Gastrocnemius medialis (tissue), 4 donors: ENCODE data around the gene ASTN1. TPM values are rescaled to one million over a fixed set of nuclear protein-coding genes. Genes with fewer than 3 reads are reported as not detected.

Source experiments
- ATAC-seq, 2 donors: fragments of 150-250 bp; one replicate each; pipeline ENCODE4 v1.9.1; 2016
- DNase-seq, 2 donors: peaks; one replicate each; pipeline ENCODE4 v3.0.0-alpha.2; 2019
- H3K27ac ChIP-seq, 4 donors: fragments of 200-600 bp; sonication (generic); 1 replicate in 1 of 4; 2 replicates in 3 of 4; pipeline ENCODE4 v1.5.1; 2016 to 2018; ENCODE audit warnings: mild to moderate bottlenecking in 2 of 4, moderate library complexity in 1 of 4
- H3K27me3 ChIP-seq, 3 donors: fragments of 200-600 bp; sonication (generic) in 2 of 3; 1 replicate in 1 of 3; 2 replicates in 2 of 3; pipeline versions ENCODE4 v1.5.1 to v1.6.0; 2016 to 2019; ENCODE audit warnings: mild to moderate bottlenecking in 1 of 3, moderate library complexity in 1 of 3
- H3K36me3 ChIP-seq, 2 donors: fragments of 200-600 bp; sonication (generic) in 1 of 2; one replicate each; pipeline ENCODE4 v1.5.1; 2017 to 2018
- H3K4me1 ChIP-seq, 2 donors: fragments of 200-600 bp; sonication (generic) in 1 of 2; one replicate each; pipeline ENCODE4 v1.5.1; 2016 to 2017; ENCODE audit warnings: mild to moderate bottlenecking in 2 of 2
- H3K4me3 ChIP-seq, 4 donors: fragments of 200-600 bp; sonication (generic) in 3 of 4; 1 replicate in 1 of 4; 2 replicates in 3 of 4; pipeline ENCODE4 v1.5.1; 2016 to 2019; ENCODE audit warnings: mild to moderate bottlenecking in 2 of 4
- H3K9me3 ChIP-seq, 3 donors: fragments of 200-600 bp; sonication (generic) in 2 of 3; 1 replicate in 1 of 3; 2 replicates in 2 of 3; pipeline ENCODE4 v1.5.1; 2016 to 2019
- CTCF ChIP-seq, 5 experiments: fragments of 450-650 bp in 3 of 5; fragments of 200-600 bp in 2 of 5; sonication (generic) in 2 of 5; IDR thresholded peaks in 4 of 5; conservative IDR thresholded peaks in 1 of 5; 1 replicate in 4 of 5; 2 replicates in 1 of 5; pipeline ENCODE4 v1.5.1; 2016 to 2019; ENCODE audit warnings: antibody characterized with exemption in 5 of 5, mild to moderate bottlenecking in 3 of 5, moderate library complexity in 3 of 5
- POLR2A ChIP-seq, 2 donors: fragments of 450-650 bp; IDR thresholded peaks; one replicate each; pipeline ENCODE4 v1.6.1; 2017; ENCODE audit warnings: antibody characterized with exemption in 2 of 2, mild to moderate bottlenecking in 2 of 2, moderate library complexity in 2 of 2
- in situ Hi-C, 4 donors: fragments of 200-750 bp; cut with MboI; loops; one replicate each; pipeline versions ENCODE4 v1.15.0 to v1.8.0; 2017; ENCODE audit warnings: low sequenced_read_pairs in 4 of 4
- intact Hi-C: fragments of 100-400 bp; cut with DNase I; formaldehyde crosslinking; loops from one replicate; pipeline ENCODE4 v1.15.1; 2023; ENCODE audit warnings: low total_unique reads
- total RNA-seq, 4 donors: library from RNA; depleted of rRNA; stranded (reverse); fragments of >200 nt; gene quantifications; one replicate each; pipeline versions ENCODE4 v1.1.0 to v1.2.3, GENCODE V29; 2016

ASTN1 gene
- total RNA-seq, 4 donors from 2014 or later: 0.09 to 0.10 TPM; not detected in 2

- in situ Hi-C loops: no loop called here
- ATAC-seq: no peak
- intact Hi-C loops: no loop called here
Observed at GRCh38 chr1:177017287-177017852, 147.1 kb downstream of the ASTN1 start.

GRCh38 chr1:177014325-177014724 lies 150.2 kb downstream of the ASTN1 start:
- no peak overlapping the region for H3K27ac ChIP-seq
- H3K27me3 ChIP-seq: no peaks in the 10 kb centered on the region
- DNase-seq (no peak), ATAC-seq (no peak)
- no peak overlapping the region for H3K4me3 ChIP-seq
- no peaks in the 10 kb centered on the region for H3K36me3 ChIP-seq
- H3K9me3 ChIP-seq: no peaks in the 10 kb centered on the region
- intact Hi-C loops: no loop called here
- in situ Hi-C loops: no loop called here
- no peak for TF ChIP-seq POLR2A (IDR thresholded peaks at IDR 0.05)
- TF ChIP-seq CTCF (IDR thresholded peaks at IDR 0.05 in 4 of 5, conservative IDR thresholded peaks at IDR 0.05 in 1 of 5): no peak
- no peaks in the 10 kb centered on the region for H3K4me1 ChIP-seq

More at GRCh38 chr1:177017287-177017852, 147.1 kb downstream of the ASTN1 start:
- H3K36me3 ChIP-seq: no peaks in the 10 kb centered on the region
- no peaks in the 10 kb centered on the region for H3K4me1 ChIP-seq
- no peak overlapping the region for H3K4me3 ChIP-seq
- TF ChIP-seq POLR2A (IDR thresholded peaks at IDR 0.05): no peak
- TF ChIP-seq CTCF (IDR thresholded peaks at IDR 0.05 in 4 of 5, conservative IDR thresholded peaks at IDR 0.05 in 1 of 5): no peak
- DNase-seq: no peak
- no peaks in the 10 kb centered on the region for H3K27me3 ChIP-seq
- H3K9me3 ChIP-seq: no peaks in the 10 kb centered on the region
- H3K27ac ChIP-seq: no peak overlapping the region

- in situ Hi-C loops: no loop called here
- TF ChIP-seq POLR2A (IDR thresholded peaks at IDR 0.05) (no peak), CTCF (IDR thresholded peaks at IDR 0.05 in 4 of 5, conservative IDR thresholded peaks at IDR 0.05 in 1 of 5) (no peak)
Observed at GRCh38 chr1:177012342-177012925, 152.1 kb downstream of the ASTN1 start.

GRCh38 chr1:177011508-177011907 lies 153.0 kb downstream of the ASTN1 start:
- in situ Hi-C loops (no loop called here), intact Hi-C loops (no loop called here)

More at GRCh38 chr1:177012342-177012925, 152.1 kb downstream of the ASTN1 start:
- no peak for DNase-seq
- H3K36me3 ChIP-seq: no peaks in the 10 kb centered on the region
- H3K9me3 ChIP-seq: no peaks in the 10 kb centered on the region
- H3K27me3 ChIP-seq: no peaks in the 10 kb centered on the region
- ATAC-seq: no peak
- no peaks in the 10 kb centered on the region for H3K4me1 ChIP-seq
- H3K4me3 ChIP-seq: no peak overlapping the region
- intact Hi-C loops: no loop called here
- no peak overlapping the region for H3K27ac ChIP-seq

More at GRCh38 chr1:177011508-177011907, 153.0 kb downstream of the ASTN1 start:
- Histone ChIP-seq H3K27ac (no peak overlapping the region), H3K27me3 (no peaks in the 10 kb centered on the region), H3K4me3 (no peak overlapping the region), H3K36me3 (no peaks in the 10 kb centered on the region), H3K4me1 (no peaks in the 10 kb centered on the region), H3K9me3 (no peaks in the 10 kb centered on the region)
- ATAC-seq (no peak), DNase-seq (no peak)
- TF ChIP-seq CTCF (IDR thresholded peaks at IDR 0.05 in 4 of 5, conservative IDR thresholded peaks at IDR 0.05 in 1 of 5) (no peak), POLR2A (IDR thresholded peaks at IDR 0.05) (no peak)
